Stimulated activated memory B cell treated with anti-CD40 and anti-IgM and Interleukin-4, amounts not matched to agents 10 μg/mL and 1 μg/mL and 100 μg/mL, for 72 hours (primary cell): Measurements from ENCODE around the gene INTS4.
"Not testable (repeated sequence)": the region's sequence is repeated elsewhere in the genome, so short reads cannot be mapped to it uniquely, and the experiment has no call there.

Experiments
- ATAC-seq: fragments of 150-1000 bp; cut with Tn5 transposase; 2 replicates; pipeline ENCODE4 v1.10.0; 2021
- H3K27ac Mint-ChIP-seq: one replicate; pipeline ENCODE4 v1.8.0; 2022; ENCODE audit warnings: mild to moderate bottlenecking, mixed read lengths
- H3K27me3 Mint-ChIP-seq: one replicate; pipeline ENCODE4 v1.8.0; 2022; ENCODE audit warnings: mixed read lengths
- H3K36me3 Mint-ChIP-seq: one replicate; pipeline ENCODE4 v1.8.0; 2022; ENCODE audit warnings: mixed read lengths
- H3K4me1 Mint-ChIP-seq: one replicate; pipeline ENCODE4 v1.8.0; 2022; ENCODE audit warnings: mixed read lengths
- H3K4me3 Mint-ChIP-seq: one replicate; pipeline ENCODE4 v1.8.0; 2022; ENCODE audit warnings: mild to moderate bottlenecking, moderate library complexity, mixed read lengths
- H3K9me3 Mint-ChIP-seq: one replicate; pipeline ENCODE4 v1.8.0; 2022; ENCODE audit warnings: mixed read lengths

Gene INTS4

GRCh38 chr11:78030429-78031325, 36.2 kb upstream of the INTS4 start:
- ATAC-seq, result peak; percentile 12
- Mint-ChIP-seq H3K9me3 (no peaks in the 10 kb centered on the region), H3K4me1 (peaks cover 7% of the 10 kb centered on the region), H3K36me3 (no peaks in the 10 kb centered on the region), H3K4me3 (no peak overlapping the region), H3K27me3 (no peaks in the 10 kb centered on the region), H3K27ac (no peak overlapping the region)

GRCh38 chr11:78028423-78028822, 34.0 kb upstream of the INTS4 start:
- not testable (repeated sequence) for ATAC-seq, H3K9me3 Mint-ChIP-seq, H3K27ac Mint-ChIP-seq, H3K4me1 Mint-ChIP-seq, H3K27me3 Mint-ChIP-seq, H3K36me3 Mint-ChIP-seq, H3K4me3 Mint-ChIP-seq

GRCh38 chr11:78027759-78028158, 33.3 kb upstream of the INTS4 start:
- H3K4me1 Mint-ChIP-seq, result peaks cover 3% of the 10 kb centered on the region
- H3K27me3 Mint-ChIP-seq, result peaks cover 14% of the 10 kb centered on the region
- H3K4me3 Mint-ChIP-seq, result no peak overlapping the region
- no peaks in the 10 kb centered on the region for H3K36me3 Mint-ChIP-seq
- no peak overlapping the region for H3K27ac Mint-ChIP-seq
- H3K9me3 Mint-ChIP-seq, result no peaks in the 10 kb centered on the region
- no peak for ATAC-seq

GRCh38 chr11:78025378-78025777, 30.9 kb upstream of the INTS4 start:
- peaks cover 10% of the 10 kb centered on the region for H3K4me1 Mint-ChIP-seq
- no peak for ATAC-seq
- H3K27me3 Mint-ChIP-seq, result peaks cover 28% of the 10 kb centered on the region
- H3K4me3 Mint-ChIP-seq, result no peak overlapping the region
- no peaks in the 10 kb centered on the region for H3K9me3 Mint-ChIP-seq
- no peaks in the 10 kb centered on the region for H3K36me3 Mint-ChIP-seq
- no peak overlapping the region for H3K27ac Mint-ChIP-seq

- peaks cover 10% of the 10 kb centered on the region for H3K4me1 Mint-ChIP-seq
- no peak overlapping the region for H3K4me3 Mint-ChIP-seq
- H3K9me3 Mint-ChIP-seq, result no peaks in the 10 kb centered on the region
- H3K27me3 Mint-ChIP-seq, result peaks cover 28% of the 10 kb centered on the region
- H3K36me3 Mint-ChIP-seq, result no peaks in the 10 kb centered on the region
- H3K27ac Mint-ChIP-seq, result no peak overlapping the region
- no peak for ATAC-seq
Measured at GRCh38 chr11:78023426-78023825, 29.0 kb upstream of the INTS4 start.

GRCh38 chr11:78022397-78023396, 28.2 kb upstream of the INTS4 start, which contains the start of gene KCTD14:
Gene KCTD14, minus strand, starts transcription at chr11:78023276. Its CDS starts 27 bp downstream, at chr11:78023249.
- H3K4me1 Mint-ChIP-seq, result peaks cover 10% of the 10 kb centered on the region
- no peaks in the 10 kb centered on the region for H3K9me3 Mint-ChIP-seq
- H3K27me3 Mint-ChIP-seq, result peaks cover 28% of the 10 kb centered on the region
- H3K27ac Mint-ChIP-seq, result no peak within 1 kb of the TSS
- no peaks in the 10 kb centered on the region for H3K36me3 Mint-ChIP-seq
- no peak within 1 kb of the TSS for H3K4me3 Mint-ChIP-seq
- no peak for ATAC-seq

- ATAC-seq, result no peak
- Mint-ChIP-seq H3K36me3 (no peaks in the 10 kb centered on the region), H3K27ac (no peak overlapping the region), H3K4me1 (peaks cover 10% of the 10 kb centered on the region), H3K4me3 (no peak overlapping the region), H3K9me3 (no peaks in the 10 kb centered on the region), H3K27me3 (peaks cover 28% of the 10 kb centered on the region)
Measured at GRCh38 chr11:78021611-78022010, 27.1 kb upstream of the INTS4 start.

DNA sequence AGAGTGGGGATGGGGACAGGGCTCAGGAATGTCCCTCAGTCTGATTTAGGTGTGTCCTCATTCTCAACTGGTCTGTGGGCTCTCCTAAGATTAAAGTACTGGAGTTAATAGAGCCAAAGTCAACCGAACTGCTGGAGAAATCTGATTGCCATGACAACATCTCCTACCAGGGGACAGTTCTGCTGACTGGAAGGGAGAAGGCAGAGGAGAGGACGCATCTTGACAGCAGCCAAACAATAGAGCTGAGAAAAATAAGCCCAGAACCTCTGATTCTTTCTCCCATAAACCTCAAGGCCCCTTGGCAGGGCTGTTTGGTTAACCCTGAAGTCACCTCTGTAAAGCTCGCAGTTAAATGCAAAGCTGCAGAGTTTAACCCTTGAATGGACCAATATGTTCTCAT, 25.8 kb upstream of the INTS4 start:
- ATAC-seq, result no peak
- peaks cover 22% of the 10 kb centered on the region for H3K4me1 Mint-ChIP-seq

DNA sequence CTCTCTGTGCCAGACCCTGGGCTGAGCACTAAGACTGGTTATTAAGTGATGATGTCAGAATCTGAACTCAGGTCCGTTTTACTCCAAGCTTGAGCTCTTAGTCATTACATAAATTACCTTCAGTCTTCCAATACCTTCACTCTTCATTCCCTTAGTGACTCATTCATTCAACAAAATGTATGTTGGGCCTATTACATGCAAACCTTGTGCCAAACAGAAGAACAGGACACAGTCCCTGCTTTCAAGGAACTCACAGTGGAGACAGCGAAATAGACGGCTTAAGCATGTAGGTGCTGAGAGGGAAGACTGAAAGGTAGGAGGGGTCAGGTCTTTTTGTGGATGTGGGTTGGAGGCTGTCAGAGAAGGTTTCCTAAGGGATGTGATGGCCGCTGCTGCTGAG, 25.3 kb upstream of the INTS4 start:
- peaks cover 28% of the 10 kb centered on the region for H3K27me3 Mint-ChIP-seq
- no peaks in the 10 kb centered on the region for H3K36me3 Mint-ChIP-seq
- peaks cover 25% of the 10 kb centered on the region for H3K4me1 Mint-ChIP-seq
- ATAC-seq, result no peak
- no peak overlapping the region for H3K4me3 Mint-ChIP-seq
- no peak overlapping the region for H3K27ac Mint-ChIP-seq
- H3K9me3 Mint-ChIP-seq, result no peaks in the 10 kb centered on the region

More for the DNA sequence above, 25.8 kb upstream of the INTS4 start:
- Mint-ChIP-seq H3K36me3 (no peaks in the 10 kb centered on the region), H3K9me3 (no peaks in the 10 kb centered on the region), H3K27me3 (peaks cover 28% of the 10 kb centered on the region), H3K27ac (no peak overlapping the region), H3K4me3 (no peak overlapping the region)

GRCh38 chr11:78015878-78016277, 21.4 kb upstream of the INTS4 start:
- H3K4me1 Mint-ChIP-seq, result peaks cover 15% of the 10 kb centered on the region
- H3K36me3 Mint-ChIP-seq, result no peaks in the 10 kb centered on the region
- no peaks in the 10 kb centered on the region for H3K27me3 Mint-ChIP-seq
- H3K27ac Mint-ChIP-seq, result no peak overlapping the region
- H3K4me3 Mint-ChIP-seq, result no peak overlapping the region
- no peak for ATAC-seq
- no peaks in the 10 kb centered on the region for H3K9me3 Mint-ChIP-seq

DNA sequence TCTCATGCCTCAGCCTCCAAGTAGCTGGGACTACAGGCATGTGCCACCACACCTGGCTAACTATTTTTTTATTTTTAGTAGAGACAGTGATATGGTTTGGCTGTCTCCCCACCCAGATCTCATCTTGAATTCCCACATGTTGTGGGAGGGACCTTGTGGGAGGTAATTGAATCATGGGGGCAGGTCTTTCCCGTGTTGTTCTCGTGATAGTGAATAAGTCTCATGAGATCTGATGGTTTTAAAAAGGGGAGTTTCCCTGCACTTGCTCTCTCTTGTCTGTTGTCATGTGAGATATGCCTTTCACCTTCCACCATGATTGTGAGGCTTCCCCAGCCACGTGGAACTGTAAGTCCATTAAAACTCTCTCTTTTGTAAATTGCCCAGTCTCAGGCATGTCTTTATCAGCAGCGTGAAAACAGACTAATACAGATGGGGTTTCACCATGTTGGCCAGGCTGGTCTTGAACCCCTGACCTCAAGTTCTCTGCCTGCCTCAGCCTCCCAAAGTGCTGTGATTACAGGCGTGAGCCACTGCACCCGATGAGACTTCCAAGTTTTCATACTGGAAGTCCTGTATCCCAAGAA, 20.6 kb upstream of the INTS4 start:
- not testable (repeated sequence) for H3K27ac Mint-ChIP-seq, H3K36me3 Mint-ChIP-seq, H3K4me3 Mint-ChIP-seq, ATAC-seq, H3K27me3 Mint-ChIP-seq, H3K9me3 Mint-ChIP-seq
- peaks cover 15% of the 10 kb centered on the region for H3K4me1 Mint-ChIP-seq

- Mint-ChIP-seq H3K27ac (no peak overlapping the region), H3K9me3 (no peaks in the 10 kb centered on the region), H3K4me3 (no peak overlapping the region), H3K4me1 (peaks cover 13% of the 10 kb centered on the region), H3K36me3 (no peaks in the 10 kb centered on the region), H3K27me3 (no peaks in the 10 kb centered on the region)
- no peak for ATAC-seq
Measured at GRCh38 chr11:78011301-78011700, 16.8 kb upstream of the INTS4 start.

DNA sequence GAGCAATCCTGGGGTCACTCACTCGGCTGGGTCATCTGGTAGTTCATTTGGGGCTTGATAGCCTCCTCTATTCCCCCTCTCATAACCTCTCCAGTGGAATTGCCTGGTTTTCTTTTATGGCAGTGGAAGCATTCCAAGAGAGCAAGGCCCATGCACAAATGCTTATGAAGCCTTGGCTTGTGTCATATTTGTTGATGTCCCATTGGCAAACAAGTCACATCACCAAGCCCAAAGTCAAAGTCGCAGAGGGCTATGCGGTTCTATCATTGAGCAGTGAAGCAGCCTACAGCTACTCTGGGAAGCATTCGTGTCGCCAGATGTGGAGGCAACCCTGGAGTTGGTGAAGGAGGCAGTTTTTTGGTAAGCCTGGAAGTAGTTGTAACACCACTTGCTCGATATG, 16.3 kb upstream of the INTS4 start:
- Mint-ChIP-seq H3K9me3 (no peaks in the 10 kb centered on the region), H3K4me1 (peaks cover 8% of the 10 kb centered on the region), H3K27me3 (no peaks in the 10 kb centered on the region), H3K4me3 (no peak overlapping the region), H3K27ac (no peak overlapping the region), H3K36me3 (no peaks in the 10 kb centered on the region)
- no peak for ATAC-seq

DNA sequence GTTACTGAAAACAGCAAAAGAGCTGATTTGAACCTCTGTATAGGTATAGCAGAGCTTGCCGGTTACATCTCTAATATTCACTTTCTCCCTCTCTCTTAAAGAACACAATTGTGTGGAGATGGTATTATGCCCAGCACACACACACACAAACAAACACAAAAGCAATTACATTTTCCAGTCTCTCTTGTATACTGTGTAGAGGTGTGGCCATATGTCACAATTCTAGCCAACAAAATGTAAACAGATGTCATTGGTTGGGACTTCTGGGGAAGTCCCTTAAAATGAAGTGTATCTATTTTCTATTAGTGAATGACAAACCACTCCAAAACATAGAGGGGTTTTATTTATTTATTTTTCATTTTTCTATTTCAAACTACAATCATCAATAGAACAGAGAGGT, 15.8 kb upstream of the INTS4 start:
- H3K4me1 Mint-ChIP-seq, result peaks cover 3% of the 10 kb centered on the region
- no peak overlapping the region for H3K4me3 Mint-ChIP-seq
- H3K27me3 Mint-ChIP-seq, result no peaks in the 10 kb centered on the region
- ATAC-seq, result no peak
- H3K27ac Mint-ChIP-seq, result no peak overlapping the region
- H3K36me3 Mint-ChIP-seq, result no peaks in the 10 kb centered on the region
- H3K9me3 Mint-ChIP-seq, result no peaks in the 10 kb centered on the region

- no peak for ATAC-seq
- no peaks in the 10 kb centered on the region for H3K4me1 Mint-ChIP-seq
- H3K9me3 Mint-ChIP-seq, result no peaks in the 10 kb centered on the region
- no peaks in the 10 kb centered on the region for H3K27me3 Mint-ChIP-seq
- no peaks in the 10 kb centered on the region for H3K36me3 Mint-ChIP-seq
- H3K27ac Mint-ChIP-seq, result no peak overlapping the region
- no peak overlapping the region for H3K4me3 Mint-ChIP-seq
Measured at GRCh38 chr11:78009062-78009461, 14.6 kb upstream of the INTS4 start.
